ENCODE measurements around the gene PEX10.
"Not testable (repeated sequence)": the region's sequence is repeated elsewhere in the genome, so short reads cannot be mapped to it uniquely, and the experiment has no call there.

The PEX10 gene

DNA sequence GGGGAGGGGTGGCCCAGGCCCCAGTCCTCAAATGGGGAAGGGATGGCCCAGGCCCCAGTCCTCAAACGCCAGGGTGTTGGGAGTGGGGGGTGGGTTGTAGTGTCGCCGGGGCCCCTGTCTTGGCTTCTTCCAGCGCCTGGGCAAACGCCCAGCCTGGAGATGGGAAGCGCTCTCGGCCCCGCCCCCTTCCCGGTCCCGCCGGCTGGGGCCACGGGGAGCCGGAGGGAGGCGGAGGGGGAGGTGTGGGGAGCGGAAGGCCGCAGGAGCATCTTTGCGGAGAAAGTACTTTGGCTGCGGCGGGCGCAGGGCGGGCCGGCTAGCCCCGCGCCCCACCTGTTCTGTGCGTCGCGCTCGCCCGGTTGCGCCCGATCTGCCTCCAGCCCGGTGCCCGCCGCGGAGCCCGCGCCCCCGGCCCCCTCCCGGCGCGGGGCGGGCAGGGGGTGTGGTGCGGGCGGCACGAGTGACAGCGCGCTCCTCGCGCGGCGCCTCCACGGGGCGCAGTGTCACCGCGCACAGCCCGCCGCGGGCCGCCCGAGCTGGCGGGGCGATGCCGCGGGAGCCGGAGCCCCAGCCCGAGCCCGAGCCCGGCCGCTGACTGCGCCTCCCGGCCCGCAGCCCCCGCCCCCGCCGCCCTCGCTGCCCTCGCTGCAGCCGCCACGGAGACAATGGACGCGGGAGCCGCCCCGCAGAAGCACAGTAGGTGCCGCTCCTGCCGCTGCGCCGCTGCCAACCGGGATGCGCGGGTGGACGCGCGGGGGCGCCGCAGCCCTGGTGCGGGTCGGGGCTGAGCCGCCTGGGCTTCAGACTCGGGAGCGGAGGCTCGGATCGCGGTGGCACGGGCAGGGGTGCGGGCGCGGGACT is 31.1 kb upstream of the PEX10 start:
- DNase-seq (ENCODE audit: low read depth in 2 of 2), result no peak

DNA sequence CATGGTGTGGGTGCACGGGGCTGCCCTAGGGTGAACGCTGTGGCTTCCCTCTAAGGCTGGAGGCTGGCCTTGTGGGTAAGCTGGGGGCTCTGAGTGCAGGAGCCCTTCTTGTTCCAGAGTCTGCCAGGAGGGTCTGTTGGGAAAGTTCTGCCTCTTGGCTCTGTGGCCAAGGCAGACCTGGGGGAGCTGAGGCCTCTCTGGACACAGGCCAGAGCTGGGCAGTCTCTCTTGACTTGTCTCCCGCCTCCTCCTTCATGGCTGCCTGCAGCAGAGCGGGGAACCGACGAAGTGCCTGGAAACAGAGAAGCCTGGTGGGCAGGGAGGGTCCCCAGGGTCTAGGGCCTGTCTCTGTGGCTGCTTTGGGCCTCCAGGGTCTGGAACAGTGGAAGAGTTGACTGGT is 30.3 kb upstream of the PEX10 start:
- DNase-seq (ENCODE audit: low read depth in 2 of 2), result no peak

DNA sequence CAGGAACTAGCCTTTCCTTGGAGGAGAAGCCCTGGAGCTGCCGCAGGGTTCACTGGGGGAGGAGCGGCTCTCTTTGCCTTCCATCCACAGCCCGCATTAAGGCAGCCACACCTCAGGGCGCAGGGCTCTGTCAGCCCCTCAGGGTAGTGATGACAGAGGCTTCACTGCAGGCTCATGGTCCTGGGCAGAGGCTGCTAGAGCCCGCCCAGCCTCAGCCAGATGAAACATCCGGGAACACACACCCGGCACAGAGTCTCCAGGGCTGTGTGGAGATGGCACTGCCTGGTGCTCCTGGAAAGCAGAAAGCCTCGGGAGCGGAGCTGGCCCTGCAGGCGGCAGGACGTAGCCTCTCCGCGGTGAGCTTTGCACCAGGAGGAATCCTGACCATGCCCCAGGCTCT is 29.4 kb upstream of the PEX10 start:
- DNase-seq (ENCODE audit: low read depth in 2 of 2), result no peak

DNA sequence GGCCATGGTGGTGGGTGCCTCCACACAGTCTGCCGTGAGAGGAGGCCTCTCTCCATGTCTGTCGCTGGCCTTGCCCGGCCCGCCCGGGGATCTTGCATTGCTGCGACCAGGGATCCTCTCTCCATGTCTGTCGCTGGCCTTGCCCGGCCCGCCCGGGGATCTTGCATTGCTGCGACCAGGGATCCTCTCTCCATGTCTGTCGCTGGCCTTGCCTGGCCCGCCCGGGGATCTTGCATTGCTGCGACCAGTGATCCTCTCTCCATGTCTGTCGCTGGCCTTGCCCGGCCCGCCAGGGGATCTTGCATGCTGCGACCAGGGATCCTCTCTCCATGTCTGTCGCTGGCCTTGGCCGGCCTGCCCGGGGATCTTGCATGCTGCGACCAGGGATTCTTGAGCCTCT is 28.0 kb upstream of the PEX10 start:
- not testable (repeated sequence) for DNase-seq (ENCODE audit: low read depth in 2 of 2)

DNA sequence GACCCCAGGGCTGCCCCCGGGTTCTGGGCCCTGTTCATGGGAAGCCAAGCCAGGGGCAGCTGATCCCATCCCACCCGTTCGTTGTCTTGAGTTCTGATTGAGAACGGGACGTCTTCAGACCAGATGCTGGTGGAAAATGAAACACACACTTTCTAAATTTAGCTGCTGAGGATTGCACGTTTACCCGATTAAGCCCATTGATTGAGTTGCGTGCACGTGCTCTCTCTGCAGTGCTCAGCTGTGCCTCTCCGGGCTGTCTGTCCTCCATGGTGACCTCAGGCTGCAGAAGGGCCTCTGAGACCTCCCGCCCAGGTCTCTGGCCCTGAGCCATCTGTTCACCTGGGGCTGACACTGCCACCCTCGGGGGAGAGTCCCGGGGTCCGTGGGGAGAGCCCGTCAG is 27.0 kb upstream of the PEX10 start:
- DNase-seq (ENCODE audit: low read depth in 2 of 2), result no peak

DNA sequence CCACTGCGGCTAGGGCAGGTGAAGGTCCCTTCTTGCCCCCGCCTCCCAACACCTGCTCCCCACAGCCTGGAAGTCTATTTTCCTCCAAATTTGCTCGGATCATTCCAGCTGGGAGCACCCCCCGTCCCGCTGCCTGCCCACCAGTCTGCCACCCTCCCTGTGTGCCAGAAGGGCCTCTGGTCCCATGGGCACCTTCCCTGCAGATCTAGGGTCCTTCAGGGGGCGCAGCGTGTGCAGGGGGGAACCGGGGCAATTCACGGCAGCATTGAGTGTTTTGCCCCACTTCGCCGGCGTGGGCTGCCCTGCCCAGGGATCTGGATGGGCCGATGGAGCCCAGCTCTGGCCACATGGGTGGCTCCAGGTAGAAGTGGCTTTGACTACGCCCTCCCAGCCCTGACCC is 26.3 kb upstream of the PEX10 start:
- DNase-seq (ENCODE audit: low read depth in 2 of 2), result no peak

DNA sequence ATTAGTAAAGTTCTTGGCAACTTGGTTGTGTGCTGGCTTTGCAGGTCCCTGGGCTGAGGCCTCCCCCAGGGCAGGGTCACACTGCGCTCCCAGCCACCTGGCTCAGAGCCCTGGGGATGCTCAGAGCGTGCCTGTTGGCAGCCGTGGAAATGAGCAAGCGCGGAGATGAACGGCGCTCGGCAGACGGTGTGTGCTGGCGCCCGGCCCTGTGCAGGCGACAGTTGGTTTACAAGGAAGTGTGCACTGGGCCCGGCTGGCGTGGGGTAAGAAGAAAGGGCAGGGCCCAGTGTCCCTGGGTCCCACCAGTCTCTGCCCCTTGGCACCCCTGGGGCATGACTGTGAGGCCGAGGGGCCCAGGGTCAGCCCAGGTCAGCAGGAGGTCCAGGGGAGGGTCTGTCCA is 25.7 kb upstream of the PEX10 start:
- no peak for DNase-seq (ENCODE audit: low read depth in 2 of 2)

DNA sequence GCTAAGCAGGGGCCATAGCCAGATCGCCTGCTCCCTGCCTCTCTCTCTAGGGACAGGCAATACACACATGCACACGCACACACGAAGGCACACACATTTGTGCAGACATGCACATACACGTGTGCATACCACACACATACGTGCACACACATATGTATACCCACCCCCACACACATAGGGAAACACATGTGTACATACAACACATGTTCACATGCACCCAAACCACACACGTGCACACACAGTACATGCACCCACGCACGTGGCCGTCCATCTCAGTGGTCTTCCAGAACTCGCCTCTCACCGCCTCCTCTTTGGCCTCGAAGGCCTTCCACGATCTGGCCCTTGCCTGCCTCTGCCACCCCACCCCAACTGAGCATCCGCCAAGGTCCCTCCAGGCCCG is 25.3 kb upstream of the PEX10 start:
- no peak for DNase-seq (ENCODE audit: low read depth in 2 of 2)

DNA sequence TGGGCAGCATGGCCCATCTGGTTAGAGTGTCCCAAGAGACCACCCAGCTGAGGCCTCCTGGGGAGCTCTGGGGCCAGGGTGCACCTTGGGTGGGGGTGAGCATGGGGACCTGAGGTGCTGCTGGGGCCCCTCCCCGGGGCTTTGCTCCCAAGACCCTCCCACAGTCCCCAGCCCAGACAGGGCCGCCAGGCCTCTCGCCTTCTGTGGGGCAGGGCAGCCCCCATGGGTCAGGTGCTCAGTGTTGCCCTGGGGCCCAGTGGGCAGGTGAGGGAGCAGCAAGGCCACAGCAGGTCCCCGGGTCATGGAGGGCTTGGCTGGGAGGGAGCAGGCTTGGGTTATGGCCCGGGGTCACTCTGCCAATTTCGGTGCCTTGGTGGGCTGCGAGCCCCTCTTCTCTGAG is 24.5 kb upstream of the PEX10 start:
- no peak for DNase-seq (ENCODE audit: low read depth in 2 of 2)

DNA sequence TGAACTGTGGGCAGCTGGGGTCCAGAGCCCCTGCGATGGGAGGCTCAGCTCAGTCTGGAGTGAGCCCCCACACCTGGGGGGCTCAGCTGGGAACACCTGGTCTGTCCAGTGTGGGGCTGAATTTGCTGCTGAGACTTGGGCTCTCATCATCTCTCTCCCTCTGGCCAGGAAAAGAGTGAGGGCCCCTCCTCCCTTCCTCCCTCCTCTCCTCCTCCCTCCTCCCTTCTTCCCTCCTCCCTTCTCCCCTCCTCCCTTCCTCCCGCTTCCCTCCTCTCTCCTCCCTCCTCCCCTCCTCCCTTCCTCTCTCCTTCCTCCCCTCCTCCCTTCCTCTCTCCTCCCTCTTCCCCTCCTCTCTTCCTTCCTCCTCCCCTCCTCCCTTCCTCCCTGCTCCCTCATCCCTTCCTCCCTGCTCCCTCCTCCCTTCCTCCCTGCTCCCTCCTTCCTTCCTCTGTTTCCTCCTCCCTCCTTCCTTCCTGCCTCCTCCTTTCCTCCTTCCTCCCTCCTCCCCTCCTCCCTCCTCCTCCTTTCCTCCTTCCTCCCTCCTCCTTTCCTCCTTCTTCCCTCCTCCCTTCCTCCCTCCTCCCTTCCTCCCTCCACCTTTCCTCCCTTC is 23.5 kb upstream of the PEX10 start:
- no peak for DNase-seq (ENCODE audit: low read depth in 2 of 2)

DNA sequence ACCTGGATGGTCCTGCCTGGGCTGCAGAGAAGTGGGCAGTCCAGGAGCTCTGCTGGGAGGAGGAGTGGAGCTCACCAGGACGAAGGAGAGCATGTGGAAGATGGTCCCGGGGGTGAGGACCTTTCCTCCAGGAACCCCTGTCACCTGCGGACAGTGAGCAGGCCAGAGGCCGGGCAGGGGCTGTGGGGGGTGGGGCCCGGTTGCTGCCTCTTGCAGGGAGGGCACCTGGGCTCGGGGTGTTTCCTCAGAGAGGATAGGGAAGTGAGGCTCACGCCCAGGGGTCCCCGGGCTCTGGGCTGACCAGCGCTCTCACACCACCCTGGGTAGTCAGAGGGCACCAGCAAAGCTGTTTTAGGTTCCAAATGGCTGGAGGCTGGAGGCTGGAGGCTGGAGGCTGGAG is 22.7 kb upstream of the PEX10 start:
- DNase-seq (ENCODE audit: low read depth in 2 of 2), result no peak

DNA sequence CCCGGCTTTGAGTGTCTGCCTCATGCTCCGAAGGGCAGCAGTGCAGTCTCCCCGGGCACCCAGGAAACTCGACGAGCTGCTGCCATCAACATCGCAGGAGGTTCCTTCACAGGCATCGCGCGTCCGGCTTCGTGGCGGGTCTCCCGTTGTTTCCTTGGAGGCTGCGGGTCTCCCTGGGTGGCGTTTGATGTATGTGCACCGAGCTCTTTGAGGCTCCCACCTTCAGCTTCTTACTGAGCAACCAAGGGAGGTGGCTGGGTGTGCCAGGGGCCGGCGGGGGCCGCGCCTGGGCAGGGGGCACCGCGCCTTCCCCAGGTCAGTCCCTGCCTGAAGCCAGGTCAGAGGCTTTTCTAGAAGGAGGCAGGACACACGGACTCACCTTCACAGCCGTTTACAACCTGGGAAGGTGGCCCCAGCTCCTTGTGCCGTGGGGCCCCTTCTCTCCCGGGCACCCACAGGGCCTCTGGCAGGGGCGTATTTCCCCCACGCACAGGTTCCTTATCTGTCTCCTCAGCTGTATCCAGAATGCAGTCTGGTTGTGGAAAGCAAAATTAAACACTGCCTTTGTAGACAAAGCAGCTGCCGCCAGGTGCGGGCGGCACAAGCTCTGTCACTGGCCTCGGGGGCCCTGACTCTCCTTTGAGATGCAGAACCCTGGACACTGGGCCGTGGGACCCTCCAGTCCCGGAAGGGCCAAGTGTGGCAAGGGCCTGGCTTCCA is 21.7 kb upstream of the PEX10 start:
- DNase-seq (ENCODE audit: low read depth in 2 of 2), result no peak

DNA sequence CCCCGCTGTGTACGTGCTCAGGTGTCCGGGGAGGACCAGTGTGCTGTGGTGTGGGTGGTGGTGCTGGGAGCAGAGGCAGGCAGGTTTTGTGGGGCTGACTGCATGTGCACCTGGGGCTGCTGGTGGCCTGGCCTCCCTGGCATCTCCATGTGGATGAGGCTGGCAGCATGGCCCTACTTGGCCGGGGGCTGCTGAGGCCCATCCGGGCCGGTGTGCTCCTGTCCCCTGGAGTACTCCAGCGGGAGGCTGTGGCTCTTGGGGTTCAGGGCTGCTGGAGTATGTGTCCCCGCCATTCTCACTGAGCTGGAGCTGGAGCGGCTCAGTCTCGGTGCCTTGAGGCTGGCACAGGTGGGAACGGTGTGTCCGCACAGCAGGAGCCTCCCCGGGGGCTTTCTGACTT is 20.8 kb upstream of the PEX10 start:
- no peak for DNase-seq (ENCODE audit: low read depth in 2 of 2)

DNA sequence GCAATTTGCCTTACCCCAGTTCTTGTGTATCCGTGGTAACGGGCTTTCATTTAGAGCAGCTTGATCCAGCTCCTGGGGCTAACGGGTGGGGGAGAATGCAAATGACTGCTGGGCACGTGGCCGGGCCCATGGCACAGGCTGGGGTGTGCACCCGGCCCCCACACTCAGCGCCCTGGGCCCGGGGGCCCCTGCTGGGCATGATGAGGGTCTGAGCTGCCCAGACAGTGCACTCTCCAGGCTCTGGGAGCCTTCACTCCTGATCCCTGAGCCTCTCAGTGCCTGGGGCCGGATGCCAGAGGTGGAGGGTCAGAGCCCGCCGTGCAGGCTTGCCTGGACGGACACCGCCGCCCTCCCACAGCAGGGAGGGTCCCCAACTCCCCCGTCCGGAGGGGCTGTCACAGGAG is 20.1 kb upstream of the PEX10 start:
- no peak for DNase-seq (ENCODE audit: low read depth in 2 of 2)

DNA sequence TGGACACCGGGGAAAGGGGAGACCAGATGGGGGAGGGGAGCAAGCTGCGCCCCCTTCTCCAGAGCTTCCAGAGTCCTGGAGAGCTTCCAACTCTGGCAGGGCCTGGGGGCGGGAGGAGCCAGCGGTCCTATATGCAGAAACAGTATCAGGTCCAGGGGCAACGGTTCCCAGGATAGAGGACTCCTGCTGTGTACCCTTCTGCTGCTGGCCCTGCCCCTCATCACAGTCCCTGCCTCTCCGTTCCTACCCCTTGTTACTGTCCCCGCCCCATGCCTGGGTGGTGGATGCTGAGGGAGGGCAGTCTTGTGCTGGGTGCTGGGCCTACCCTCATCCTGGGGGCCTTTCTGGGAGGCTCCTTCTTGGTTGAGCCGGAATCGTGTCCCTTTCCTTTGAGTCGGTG is 19.2 kb upstream of the PEX10 start:
- DNase-seq (ENCODE audit: low read depth in 2 of 2), result no peak

DNA sequence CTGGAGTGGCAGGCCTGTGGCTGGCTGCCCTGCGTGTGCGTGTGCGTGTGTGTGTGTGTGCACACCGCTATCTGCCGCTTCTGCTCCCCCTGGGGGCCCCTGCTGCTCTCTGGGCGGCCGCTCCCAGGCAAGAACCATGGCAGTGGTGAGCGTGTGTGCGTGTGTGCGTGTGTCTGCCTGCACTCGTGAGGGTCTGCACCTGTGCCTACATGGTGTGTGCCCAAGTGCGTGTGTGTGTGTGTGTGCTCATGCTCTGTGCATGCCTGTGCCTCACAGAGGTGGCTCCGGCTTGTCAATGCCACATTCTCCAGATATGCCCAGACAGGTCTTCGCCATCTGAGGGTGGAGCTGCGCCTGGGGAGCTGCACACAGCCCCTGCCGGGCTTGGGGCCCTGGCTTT is 18.7 kb upstream of the PEX10 start:
- no peak for DNase-seq (ENCODE audit: low read depth in 2 of 2)

DNA sequence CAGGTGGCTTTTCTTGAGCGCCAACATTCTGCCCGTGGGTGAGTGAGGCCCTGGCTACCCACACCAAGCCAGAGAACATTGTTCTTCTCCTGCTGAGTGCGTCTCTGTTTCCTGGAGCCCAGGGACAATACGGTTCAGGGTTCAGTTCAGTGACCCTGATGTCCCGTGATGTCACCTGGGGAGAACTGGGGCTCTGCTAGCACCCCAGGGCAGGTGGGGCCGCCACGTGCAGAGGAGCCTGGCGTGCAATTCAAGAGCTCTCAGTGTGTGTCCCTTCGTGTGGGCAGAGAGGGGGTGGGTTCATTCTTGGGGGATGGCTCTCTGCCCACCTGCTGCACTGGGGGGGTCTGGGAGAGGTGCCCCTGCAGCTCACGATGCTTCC is 18.2 kb upstream of the PEX10 start:
- DNase-seq (ENCODE audit: low read depth in 2 of 2), result no peak

DNA sequence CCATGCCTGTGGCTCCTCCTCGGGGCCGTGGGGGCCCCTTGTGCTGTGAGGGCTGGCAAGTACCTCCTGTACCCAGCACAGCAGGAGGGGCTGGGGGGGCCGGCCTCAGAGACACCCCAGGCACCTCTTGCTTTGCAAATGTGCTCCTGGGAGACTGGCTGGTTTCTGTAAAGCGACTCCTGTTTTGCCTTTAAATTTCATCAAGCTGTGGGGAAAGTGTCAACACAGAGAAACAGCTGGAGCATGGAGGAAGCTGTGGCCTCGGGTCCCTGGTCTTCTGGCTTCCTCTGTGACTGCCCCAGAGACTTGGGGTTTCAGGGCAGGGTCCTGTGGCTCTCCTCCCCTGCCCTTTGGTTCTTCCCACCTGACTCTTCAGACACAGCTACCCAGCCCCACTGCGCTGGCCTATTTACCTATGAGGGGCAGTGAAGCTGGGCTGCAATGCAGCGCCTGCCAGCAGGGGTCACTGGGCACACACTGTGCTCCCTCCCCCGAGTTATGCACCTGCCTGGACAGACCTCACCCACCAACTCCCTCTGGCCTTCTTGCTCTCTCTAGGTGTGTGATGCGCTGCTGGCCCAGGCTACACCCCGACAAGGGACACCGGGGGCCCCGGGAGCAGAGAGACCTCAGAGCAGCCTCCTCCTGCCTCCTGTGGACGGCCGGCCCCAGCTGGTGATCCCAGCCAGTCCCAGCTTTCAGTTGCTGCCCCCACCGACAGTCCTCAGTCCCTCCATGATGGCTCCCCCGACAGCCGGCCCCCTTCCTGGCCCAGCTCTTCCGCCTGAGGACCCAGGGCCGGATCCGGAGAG is 17.6 kb upstream of the PEX10 start:
- DNase-seq (ENCODE audit: low read depth in 2 of 2), result no peak

DNA sequence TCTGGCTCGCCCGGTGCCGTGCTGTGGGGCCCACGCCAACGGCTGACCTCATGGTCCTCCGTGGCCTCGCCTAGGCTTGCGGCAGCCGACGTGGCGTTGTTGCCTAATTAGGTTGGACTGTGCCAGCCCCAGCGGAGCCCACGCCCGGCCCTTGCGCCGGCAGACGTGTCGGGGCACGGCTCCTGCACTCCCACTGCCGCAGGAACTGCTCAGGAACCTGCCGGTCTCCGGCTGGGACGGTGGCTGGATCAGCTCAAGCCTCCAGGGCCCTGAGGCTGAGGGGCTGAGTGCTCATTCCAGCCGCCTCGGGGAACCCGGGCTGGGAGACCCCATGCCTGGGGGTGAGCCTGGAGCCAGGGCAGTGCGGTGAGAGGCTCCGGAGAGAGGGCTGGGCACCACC is 16.1 kb upstream of the PEX10 start:
- DNase-seq (ENCODE audit: low read depth in 2 of 2), result no peak

DNA sequence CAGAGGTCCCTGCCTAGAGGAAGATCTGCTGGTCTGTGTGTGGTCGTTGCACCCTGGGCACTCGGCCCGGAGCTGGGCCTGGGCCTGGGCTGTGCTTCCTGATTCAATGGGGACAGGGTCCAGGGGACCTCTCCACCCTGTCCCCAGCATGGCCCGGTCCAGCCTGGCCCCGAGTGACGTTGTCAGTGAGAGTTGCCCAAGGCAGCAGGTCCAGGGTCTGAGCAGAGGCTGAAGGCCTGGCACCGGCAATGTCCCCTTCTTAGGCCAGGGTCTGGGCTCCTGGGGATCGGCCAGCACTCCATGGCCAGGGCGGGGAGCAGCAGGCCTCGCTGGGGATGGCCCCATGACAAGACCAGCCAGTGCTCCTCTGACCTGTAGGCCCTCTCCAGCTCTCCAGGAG is 15.6 kb upstream of the PEX10 start:
- no peak for DNase-seq (ENCODE audit: low read depth in 2 of 2)

DNA sequence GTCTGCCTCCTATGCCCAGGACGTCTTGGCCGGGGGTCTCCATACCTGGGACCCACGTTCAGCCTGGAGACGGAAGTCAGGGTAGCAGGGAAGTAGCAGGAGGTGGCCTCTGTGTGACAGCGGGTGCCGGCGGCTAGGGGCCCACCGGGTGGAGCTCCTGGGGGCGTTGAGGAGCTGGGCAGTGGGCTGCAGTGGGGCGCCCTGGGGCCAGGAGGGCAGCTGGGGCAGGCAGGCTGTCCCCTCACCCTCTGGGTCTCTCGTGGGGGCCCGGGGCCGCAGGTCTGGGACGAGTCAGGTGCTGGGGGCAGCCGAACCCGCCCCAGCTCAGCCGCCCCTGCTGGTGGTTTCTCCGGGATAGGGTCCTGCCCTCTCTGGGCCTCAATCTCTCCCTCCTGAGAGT is 14.7 kb upstream of the PEX10 start:
- DNase-seq (ENCODE audit: low read depth in 2 of 2), result no peak

DNA sequence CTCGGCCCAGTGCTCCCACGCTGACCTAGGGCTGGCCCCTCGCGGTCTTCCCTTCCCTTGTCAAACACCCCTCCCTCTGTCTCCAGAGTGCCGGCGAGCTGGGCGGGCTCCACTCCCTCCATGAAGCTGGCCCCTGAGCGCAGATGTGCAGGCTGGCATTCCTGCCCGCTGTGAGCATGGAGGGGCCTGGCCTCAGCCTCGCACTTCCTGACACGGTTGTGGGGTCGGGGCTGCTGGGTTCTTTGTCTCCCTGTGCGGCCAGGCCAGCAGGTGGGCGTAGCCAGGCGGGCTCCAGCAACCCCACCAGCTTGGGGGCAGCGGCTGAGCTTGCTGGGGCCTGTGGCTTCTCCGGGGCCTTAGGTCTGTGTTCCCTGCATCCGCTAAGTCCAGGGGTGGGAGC is 14.2 kb upstream of the PEX10 start:
- no peak for DNase-seq (ENCODE audit: low read depth in 2 of 2)

Data from stimulated activated CD4-positive, alpha-beta T cell treated with anti-CD3 and anti-CD28 coated beads, Interleukin-1b, Interleukin-23, amount 100 ng/mL, for 4 hours (primary cell).